Islet of Langerhans (tissue), 1 donor: ENCODE measurements around the gene NUDT4B.
"Not testable (repeated sequence)": the region's sequence is repeated elsewhere in the genome, so short reads cannot be mapped to it uniquely, and the experiment has no call there.

Experiments used
- FAIRE-seq: peaks from one replicate; lab custom pipeline; 2011; peaks lifted over from hg19 to GRCh38; lab: Jason Lieb, UNC

Gene NUDT4B

DNA sequence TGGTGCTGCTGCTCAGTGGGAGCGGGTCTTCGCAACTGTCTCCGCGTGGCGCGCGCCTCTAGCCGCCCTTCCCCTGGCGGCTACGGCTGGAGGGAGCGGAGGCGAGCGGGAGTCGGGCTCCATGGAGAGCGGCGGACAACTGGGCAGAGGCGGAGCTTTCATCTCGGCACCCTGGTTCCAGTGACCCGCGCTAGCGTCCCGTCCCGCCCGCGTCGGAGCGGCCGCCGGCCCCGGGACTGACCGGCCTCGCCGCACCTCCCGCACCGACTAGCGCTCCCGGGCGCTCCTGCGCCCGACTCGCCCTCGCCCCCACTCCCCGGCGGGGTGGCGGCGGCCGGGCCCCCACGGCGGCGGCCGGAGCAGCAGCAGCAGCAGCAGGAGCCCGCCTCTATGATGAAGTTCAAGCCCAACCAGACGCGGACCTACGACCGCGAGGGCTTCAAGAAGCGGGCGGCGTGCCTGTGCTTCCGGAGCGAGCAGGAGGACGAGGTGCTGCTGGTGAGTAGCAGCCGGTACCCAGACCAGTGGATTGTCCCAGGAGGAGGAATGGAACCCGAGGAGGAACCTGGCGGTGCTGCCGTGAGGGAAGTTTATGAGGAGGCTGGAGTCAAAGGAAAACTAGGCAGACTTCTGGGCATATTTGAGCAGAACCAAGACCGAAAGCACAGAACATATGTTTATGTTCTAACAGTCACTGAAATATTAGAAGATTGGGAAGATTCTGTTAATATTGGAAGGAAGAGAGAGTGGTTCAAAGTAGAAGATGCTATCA is at the start of gene NUDT4B:
Gene NUDT4B (plus strand): TSS at position 212 of the 772 bp plus-strand sequence. CDS start 179 bp downstream, at position 391.
- FAIRE-seq, result not testable (repeated sequence)

DNA sequence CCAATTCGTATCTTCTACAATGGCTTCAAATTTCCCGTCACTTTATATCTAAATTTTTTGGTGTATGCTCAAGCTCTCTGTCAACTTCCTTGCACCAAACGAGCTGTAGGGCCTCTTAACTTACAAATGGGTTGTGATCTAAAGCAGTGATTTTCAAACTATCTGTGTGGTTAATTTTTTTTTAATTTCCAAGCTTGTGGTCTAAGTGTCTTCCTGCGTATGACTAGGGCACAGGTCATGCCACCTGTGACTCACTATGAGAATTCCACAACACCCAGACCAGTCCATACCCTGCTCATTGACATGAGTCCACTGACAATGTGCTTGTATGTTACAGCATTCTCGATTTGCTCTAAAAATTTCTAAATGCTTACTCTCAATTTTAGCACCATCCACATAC is 49.2 kb upstream of the NUDT4B start:
- not testable (repeated sequence) for FAIRE-seq

GRCh38 chr1:148702242-148702641 is 46.3 kb upstream of the NUDT4B start:
- FAIRE-seq, result not testable (repeated sequence)

GRCh38 chr1:148703973-148704591 is 44.5 kb upstream of the NUDT4B start:
- FAIRE-seq, result not testable (repeated sequence)

GRCh38 chr1:148705316-148705948 is 43.1 kb upstream of the NUDT4B start:
- FAIRE-seq, result not testable (repeated sequence)

DNA sequence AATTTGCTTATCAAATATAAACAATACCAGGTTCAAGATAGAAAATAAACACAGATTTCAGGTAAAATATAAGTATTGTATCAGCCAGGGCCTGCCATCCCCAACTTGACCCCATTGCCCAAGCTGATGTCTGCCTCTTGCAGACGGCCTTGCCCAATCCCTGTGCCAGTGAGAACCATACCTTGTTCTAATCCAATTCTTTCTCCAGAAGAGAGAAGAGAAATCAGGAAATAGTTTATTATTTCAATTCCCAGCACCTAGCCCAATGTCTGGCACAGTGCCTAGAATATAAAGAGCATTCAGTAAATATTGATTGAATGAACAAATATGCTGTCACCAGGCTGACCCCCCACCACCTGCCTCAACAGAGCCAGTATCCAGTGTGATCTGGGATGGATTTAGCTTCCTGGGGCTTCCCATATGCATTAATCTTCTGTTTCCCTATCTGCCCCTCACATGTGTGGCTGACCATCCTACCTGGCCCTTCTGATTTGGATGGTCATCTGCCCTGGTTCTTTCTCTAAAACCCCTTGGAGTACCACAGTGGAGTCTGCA is 39.7 kb upstream of the NUDT4B start:
- FAIRE-seq, result not testable (repeated sequence)

- not testable (repeated sequence) for FAIRE-seq
These were observed 37.6 kb upstream of the NUDT4B start for GRCh38 chr1:148710772-148711523.

- FAIRE-seq, result not testable (repeated sequence)
These were observed 36.2 kb upstream of the NUDT4B start for GRCh38 chr1:148712353-148712752.

DNA sequence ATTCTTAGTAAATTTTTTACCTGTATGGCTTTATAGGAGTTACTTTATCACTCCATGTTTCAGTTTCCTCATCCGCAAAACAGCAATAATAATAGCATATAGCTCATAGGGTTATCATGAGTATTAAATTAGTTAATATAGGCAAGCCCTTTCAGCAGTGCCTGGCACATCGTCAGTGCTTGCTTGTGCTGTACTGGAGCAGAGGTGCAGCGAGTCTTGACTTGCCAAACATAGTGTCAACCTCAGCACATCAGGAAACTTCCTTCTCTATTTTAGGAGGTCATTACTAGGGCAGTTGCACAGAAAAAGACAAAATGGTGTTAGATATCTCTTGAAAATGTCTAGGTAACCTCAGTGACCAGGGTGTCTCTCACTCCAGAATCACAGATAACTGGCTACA is 33.1 kb upstream of the NUDT4B start:
- FAIRE-seq, result not testable (repeated sequence)

- not testable (repeated sequence) for FAIRE-seq
These were observed 31.5 kb upstream of the NUDT4B start for GRCh38 chr1:148716966-148717520.

DNA sequence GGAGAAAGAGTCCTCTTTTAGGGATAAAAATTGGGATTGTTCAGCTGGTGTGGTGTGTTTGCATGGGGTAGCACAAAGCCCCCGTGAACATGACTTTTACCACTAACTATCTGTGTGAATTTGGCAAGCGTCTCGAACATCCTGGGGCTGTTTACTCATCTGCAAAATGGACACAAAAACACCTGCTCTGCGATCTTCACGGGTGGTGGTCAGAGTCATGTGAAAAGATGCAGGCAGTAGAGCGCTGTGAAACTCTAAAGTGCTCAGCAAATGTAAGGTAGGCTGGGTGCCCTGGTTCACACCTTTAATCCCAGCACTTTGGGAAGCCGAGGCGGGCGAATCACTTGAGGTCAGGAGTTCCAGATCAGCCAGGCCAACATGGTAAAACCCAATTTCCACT is 27.7 kb upstream of the NUDT4B start:
- FAIRE-seq, result not testable (repeated sequence)

DNA sequence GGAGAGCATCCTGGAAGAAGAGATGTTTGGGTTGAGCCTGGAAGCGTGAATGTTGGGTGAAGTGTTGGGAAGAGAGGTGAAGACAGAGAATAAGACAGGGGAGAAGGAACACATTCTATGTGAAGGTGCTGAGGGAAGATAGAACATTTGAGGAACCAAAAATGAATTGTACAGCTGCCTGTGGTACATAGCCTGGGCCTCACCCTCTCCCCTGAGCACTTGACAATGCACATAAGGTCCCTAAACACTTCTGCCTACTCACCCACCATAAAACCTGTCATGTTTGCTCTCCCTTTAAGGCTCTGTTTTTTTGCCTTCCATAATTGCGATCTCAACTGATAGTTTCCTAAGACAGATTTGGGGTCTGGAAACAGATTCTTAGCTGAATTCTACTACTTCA is 25.8 kb upstream of the NUDT4B start:
- FAIRE-seq, result not testable (repeated sequence)

GRCh38 chr1:148723515-148723914 is 25.1 kb upstream of the NUDT4B start:
- FAIRE-seq, result not testable (repeated sequence)

DNA sequence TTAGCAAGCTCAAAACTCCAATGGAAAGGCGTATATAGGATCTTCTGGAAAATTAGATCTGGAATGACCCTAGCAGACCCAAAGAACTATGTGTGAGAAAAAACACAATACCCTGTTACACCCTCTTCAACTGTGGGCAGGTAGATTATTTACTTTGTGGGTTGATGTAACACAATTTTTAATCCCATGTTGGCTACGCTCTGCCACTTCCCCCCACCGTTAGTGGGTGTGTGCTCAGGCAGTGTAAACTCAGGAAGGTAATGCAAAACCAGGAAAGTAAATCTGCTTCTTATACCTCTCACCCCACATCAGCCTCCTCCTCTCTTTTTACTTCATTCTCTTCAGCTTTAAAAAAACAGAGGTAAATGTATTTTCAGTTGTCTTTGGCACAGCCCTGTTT is 23.7 kb upstream of the NUDT4B start:
- FAIRE-seq, result not testable (repeated sequence)

- FAIRE-seq, result not testable (repeated sequence)
These were observed 20.7 kb upstream of the NUDT4B start for GRCh38 chr1:148727862-148728261.

DNA sequence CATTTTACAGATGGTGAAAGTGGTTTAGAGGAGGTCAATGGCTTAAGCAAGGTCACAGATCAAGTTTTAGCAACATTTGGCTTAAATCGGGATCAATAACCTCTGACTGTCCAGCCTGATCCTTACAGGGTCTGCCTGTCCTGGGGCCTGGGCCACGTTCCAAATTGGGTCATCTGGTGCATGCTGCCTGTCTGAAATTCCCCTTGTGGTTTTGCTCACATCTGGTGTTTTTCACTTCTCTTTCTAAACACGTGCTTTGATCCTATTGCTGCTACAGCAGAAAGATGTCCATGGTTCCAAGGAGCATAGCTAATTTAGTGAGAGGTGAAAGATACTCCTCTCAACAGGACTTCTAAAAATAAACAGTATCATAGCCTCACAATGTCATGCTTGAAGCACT is 19.4 kb upstream of the NUDT4B start:
- not testable (repeated sequence) for FAIRE-seq

DNA sequence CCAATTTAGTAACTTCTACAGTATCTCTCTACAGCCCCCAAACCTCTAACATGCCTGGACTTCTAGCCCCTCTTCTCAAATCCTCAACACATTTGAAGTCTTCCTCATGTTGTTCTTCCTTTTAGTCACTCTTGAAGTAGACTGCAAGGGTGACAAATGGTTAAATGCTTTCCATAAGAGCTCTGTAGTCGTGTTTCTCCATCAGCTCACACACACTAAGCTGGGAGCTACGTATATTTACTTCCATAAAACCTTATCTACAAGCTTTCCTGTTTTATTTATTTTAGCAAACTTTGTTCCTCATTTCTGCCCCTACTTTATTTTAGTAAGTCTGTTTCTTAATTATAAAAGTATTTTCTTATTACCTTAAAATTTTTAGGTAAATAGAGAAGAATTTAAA is 19.0 kb upstream of the NUDT4B start:
- FAIRE-seq, result not testable (repeated sequence)

DNA sequence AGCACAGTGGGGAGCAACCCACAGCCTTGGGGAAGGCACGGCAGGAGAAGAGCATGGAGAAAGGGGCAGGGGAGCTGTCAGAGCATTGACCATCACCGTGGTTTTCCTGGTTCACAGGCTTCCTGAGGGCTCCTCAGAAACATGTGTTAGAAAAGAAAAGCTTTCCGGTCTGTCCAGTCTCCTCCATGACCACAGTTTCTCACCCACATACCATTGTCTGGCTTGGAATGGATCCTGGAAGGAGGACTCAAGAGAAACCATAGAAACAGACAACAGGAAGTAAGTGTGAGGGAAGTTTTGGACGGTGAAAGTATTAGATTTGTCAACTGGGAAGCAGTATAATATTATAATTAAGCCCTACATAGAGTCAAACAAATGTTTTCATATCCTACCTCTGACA is 16.3 kb upstream of the NUDT4B start:
- not testable (repeated sequence) for FAIRE-seq

DNA sequence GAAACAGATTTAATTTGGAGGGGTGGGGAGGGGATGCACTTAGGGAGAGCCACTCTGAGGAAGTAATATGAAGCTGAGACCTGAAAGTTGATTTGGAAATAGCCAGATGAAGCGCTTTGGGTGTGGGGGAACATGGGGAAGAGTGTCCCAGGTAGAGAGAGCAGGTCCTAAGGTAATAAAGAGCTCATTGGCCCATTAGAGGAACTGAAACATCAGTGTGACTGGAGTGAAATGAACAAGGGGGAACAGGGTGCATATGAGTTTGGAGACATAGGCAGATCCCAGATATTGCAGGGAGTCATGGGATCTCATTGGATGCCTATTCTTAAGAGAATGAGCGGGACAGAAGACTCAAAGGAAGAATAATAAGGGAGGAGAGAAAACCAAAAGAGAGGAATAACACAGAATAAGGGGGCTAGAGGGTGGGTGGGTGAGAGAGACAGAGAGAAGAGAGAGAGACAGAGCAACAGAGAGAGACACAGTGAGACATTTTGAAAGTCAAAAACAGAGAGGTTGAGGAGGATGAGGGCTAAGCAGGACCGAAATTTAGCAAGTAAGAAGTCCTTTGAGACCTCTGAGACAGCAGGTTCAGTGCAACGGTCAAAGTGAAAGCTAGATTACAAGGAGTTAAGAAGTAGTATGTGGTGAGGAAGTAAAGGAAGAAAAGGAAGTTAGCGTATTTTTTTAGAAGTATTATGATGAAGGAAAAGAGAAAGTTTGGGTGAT is 14.8 kb upstream of the NUDT4B start:
- FAIRE-seq, result not testable (repeated sequence)

GRCh38 chr1:148734311-148734662 is 14.3 kb upstream of the NUDT4B start:
- FAIRE-seq, result not testable (repeated sequence)

DNA sequence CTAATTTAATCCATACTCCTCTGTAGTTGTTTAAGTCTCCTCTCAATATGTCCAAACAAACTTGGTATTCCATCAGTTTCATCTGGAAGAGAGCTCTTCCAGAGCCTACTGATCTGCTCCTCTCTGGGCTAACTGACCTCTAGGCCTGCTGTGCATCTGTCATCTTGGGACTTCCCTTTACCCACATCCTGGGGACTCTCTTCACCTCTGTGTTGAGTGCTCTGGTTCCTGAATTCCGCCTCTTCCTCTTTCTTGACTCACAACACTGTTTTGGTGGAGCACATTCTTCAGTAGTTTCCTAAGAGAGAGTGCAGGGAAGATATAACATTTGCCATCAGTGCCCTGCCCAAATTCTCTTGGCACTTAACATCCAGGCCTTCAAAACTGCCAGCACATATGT is 13.0 kb upstream of the NUDT4B start:
- not testable (repeated sequence) for FAIRE-seq
